Measurements from ENCODE around the gene GPR180. TPM values are rescaled to one million over a fixed set of nuclear protein-coding genes. Genes with fewer than 3 reads are reported as not detected.
A peak's percentile ranks its signal among the peaks of the same experiment; 100 is the strongest.

Gene GPR180
- polyA plus RNA-seq, 2 of the 4 experiments (the other 2 are of a cell fraction): 3.6 to 7.8 TPM

DNA sequence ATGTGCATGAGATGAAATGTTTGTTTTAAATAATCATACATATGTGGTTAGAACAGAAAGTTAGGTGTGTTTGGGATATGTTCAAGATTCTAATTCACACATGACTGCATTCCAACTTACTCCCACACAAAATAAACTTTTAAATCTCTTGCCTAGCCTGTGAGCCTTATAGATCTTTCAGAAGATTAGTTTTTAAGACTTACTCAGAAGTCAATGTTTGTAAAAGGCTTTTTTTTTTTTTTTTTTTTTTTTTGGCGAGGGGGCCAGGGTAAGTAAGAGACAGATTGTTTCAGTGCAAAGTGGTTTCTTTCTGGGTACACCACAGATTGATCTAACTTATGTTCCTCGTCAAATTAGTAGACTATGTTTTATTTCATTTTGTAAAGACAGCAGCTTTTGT, 39.1 kb downstream of the GPR180 start:
- Histone ChIP-seq H3K4me3 (no peak overlapping the region), H3K27ac (no peak overlapping the region), H3K4me1 (no peaks in the 10 kb centered on the region), H3K4me2 (no peak overlapping the region), H3K9me3 (no peaks in the 10 kb centered on the region)
- FAIRE-seq: no peak
- no peak for DNase-seq (ENCODE audit: low read depth in 1 of 2, low spot score in 1 of 2)
- TF ChIP-seq, protein P1, sequence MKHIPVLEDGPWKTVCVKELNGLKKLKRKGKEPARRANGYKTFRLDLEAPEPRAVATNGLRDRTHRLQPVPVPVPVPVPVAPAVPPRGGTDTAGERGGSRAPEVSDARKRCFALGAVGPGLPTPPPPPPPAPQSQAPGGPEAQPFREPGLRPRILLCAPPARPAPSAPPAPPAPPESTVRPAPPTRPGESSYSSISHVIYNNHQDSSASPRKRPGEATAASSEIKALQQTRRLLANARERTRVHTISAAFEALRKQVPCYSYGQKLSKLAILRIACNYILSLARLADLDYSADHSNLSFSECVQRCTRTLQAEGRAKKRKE (CRISPR knock-in tag; IDR thresholded peaks at IDR 0.05; ENCODE audit: low read depth): no peak
- TF ChIP-seq CBX2 (IDR thresholded peaks at IDR 0.05; ENCODE audit: borderline replicate concordance, low read depth): no peak
- no peak for TF ChIP-seq RAD21 (conservative IDR thresholded peaks at IDR 0.05 in 1 of 2, IDR thresholded peaks at IDR 0.05 in 1 of 2)
- TF ChIP-seq, protein P2, sequence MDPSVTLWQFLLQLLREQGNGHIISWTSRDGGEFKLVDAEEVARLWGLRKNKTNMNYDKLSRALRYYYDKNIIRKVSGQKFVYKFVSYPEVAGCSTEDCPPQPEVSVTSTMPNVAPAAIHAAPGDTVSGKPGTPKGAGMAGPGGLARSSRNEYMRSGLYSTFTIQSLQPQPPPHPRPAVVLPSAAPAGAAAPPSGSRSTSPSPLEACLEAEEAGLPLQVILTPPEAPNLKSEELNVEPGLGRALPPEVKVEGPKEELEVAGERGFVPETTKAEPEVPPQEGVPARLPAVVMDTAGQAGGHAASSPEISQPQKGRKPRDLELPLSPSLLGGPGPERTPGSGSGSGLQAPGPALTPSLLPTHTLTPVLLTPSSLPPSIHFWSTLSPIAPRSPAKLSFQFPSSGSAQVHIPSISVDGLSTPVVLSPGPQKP (IDR thresholded peaks at IDR 0.05; ENCODE audit: low read depth, low read length): no peak
- no peak for TF ChIP-seq ZSCAN20 (CRISPR knock-in tag; IDR thresholded peaks at IDR 0.05)
- no peak for TF ChIP-seq RARB (CRISPR knock-in tag; IDR thresholded peaks at IDR 0.05)
- TF ChIP-seq, protein P3, sequence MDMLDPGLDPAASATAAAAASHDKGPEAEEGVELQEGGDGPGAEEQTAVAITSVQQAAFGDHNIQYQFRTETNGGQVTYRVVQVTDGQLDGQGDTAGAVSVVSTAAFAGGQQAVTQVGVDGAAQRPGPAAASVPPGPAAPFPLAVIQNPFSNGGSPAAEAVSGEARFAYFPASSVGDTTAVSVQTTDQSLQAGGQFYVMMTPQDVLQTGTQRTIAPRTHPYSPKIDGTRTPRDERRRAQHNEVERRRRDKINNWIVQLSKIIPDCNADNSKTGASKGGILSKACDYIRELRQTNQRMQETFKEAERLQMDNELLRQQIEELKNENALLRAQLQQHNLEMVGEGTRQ (IDR thresholded peaks at IDR 0.05): no peak
- POLR2A ChIA-PET: no interaction called here
- 89% methylated on average over 1 of the region's 2 CpGs for WGBS (ENCODE audit: missing lambda C conversion rate)
- ATAC-seq: no peak
- CTCF ChIA-PET: interaction anchor here (0.6 kb wide), 1 partner anchor 325 kb away, joined by 5 read pairs; no protein-coding TSS in a partner anchor

DNA sequence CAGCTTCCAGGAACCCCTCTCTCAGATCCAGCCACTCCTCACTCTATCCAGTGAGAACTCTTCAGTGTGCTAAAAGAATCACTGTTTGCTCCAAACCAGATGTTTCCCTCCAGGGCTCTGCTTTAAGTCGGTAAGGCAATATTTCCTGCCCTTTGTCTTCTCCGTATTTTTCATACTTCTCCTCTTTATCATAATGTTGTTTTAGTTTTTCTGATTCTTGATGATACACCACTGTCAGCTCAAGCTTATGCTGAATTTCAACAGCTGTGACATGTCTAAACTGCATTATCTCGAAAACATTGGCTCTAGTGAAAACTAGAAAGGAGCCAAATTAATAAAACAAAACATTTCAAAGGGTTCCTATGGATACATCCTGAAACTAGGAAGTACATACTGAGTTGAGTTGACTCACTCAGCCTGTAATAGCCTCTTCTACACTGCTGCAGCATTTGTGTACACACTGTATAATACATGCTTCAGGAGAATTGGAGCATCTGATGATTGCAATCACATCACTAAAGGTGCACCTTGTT, 39.8 kb downstream of the GPR180 start:
- Histone ChIP-seq H3K4me2 (no peak overlapping the region), H3K4me3 (no peak overlapping the region), H3K9me3 (no peaks in the 10 kb centered on the region), H3K27ac (no peak overlapping the region), H3K4me1 (no peaks in the 10 kb centered on the region)
- POLR2A ChIA-PET: no interaction called here
- CTCF ChIA-PET: interaction anchor here (0.6 to 1.4 kb wide), 2 partner anchors 21 to 324 kb away, joined by 4 to 5 read pairs; no protein-coding TSS in a partner anchor
- DNase-seq (ENCODE audit: low read depth in 1 of 2, low spot score in 1 of 2): peak in 1 of 2 experiments; percentile 7
- 10% methylated on average over 3 of the region's 3 CpGs for WGBS (ENCODE audit: missing lambda C conversion rate)
- peak; percentile 68 to 83 for ATAC-seq
- no peak for FAIRE-seq
- TF ChIP-seq POLR2A (IDR thresholded peaks at IDR 0.05; ENCODE audit: low read length): no peak
- no peak for TF ChIP-seq FOSL2 (IDR thresholded peaks at IDR 0.05)
- no peak for TF ChIP-seq FOSL2 (CRISPR knock-in tag; IDR thresholded peaks at IDR 0.05)
- TF ChIP-seq, protein P4, sequence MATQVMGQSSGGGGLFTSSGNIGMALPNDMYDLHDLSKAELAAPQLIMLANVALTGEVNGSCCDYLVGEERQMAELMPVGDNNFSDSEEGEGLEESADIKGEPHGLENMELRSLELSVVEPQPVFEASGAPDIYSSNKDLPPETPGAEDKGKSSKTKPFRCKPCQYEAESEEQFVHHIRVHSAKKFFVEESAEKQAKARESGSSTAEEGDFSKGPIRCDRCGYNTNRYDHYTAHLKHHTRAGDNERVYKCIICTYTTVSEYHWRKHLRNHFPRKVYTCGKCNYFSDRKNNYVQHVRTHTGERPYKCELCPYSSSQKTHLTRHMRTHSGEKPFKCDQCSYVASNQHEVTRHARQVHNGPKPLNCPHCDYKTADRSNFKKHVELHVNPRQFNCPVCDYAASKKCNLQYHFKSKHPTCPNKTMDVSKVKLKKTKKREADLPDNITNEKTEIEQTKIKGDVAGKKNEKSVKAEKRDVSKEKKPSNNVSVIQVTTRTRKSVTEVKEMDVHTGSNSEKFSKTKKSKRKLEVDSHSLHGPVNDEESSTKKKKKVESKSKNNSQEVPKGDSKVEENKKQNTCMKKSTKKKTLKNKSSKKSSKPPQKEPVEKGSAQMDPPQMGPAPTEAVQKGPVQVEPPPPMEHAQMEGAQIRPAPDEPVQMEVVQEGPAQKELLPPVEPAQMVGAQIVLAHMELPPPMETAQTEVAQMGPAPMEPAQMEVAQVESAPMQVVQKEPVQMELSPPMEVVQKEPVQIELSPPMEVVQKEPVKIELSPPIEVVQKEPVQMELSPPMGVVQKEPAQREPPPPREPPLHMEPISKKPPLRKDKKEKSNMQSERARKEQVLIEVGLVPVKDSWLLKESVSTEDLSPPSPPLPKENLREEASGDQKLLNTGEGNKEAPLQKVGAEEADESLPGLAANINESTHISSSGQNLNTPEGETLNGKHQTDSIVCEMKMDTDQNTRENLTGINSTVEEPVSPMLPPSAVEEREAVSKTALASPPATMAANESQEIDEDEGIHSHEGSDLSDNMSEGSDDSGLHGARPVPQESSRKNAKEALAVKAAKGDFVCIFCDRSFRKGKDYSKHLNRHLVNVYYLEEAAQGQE (IDR thresholded peaks at IDR 0.05): no peak
- TF ChIP-seq, protein P3 (IDR thresholded peaks at IDR 0.05): no peak
- no peak for TF ChIP-seq RCOR1 (IDR thresholded peaks at IDR 0.05; ENCODE audit: low read depth, low read length)
- no peak for TF ChIP-seq TP53 (CRISPR knock-in tag; IDR thresholded peaks at IDR 0.05)
- no peak for TF ChIP-seq JUN (IDR thresholded peaks at IDR 0.05)
- no peak for TF ChIP-seq KDM5A (IDR thresholded peaks at IDR 0.05)
- no peak for TF ChIP-seq MAZ (IDR thresholded peaks at IDR 0.05; ENCODE audit: borderline replicate concordance, low read depth, low read length)
- no peak for TF ChIP-seq NPAS2 (CRISPR knock-in tag; IDR thresholded peaks at IDR 0.05; ENCODE audit: borderline replicate concordance)
- no peak for TF ChIP-seq EP300 (IDR thresholded peaks at IDR 0.05)
- TF ChIP-seq, protein P5, sequence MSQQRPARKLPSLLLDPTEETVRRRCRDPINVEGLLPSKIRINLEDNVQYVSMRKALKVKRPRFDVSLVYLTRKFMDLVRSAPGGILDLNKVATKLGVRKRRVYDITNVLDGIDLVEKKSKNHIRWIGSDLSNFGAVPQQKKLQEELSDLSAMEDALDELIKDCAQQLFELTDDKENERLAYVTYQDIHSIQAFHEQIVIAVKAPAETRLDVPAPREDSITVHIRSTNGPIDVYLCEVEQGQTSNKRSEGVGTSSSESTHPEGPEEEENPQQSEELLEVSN (IDR thresholded peaks at IDR 0.05; ENCODE audit: borderline replicate concordance, low read depth): no peak
- no peak for TF ChIP-seq TFCP2L1 (CRISPR knock-in tag; IDR thresholded peaks at IDR 0.05)
- no peak for TF ChIP-seq JUNB (IDR thresholded peaks at IDR 0.05)
- no peak for TF ChIP-seq EHMT2 (IDR thresholded peaks at IDR 0.05; ENCODE audit: low read depth)
- TF ChIP-seq CHD4 (IDR thresholded peaks at IDR 0.05; ENCODE audit: borderline replicate concordance): no peak
- TF ChIP-seq, protein P6, sequence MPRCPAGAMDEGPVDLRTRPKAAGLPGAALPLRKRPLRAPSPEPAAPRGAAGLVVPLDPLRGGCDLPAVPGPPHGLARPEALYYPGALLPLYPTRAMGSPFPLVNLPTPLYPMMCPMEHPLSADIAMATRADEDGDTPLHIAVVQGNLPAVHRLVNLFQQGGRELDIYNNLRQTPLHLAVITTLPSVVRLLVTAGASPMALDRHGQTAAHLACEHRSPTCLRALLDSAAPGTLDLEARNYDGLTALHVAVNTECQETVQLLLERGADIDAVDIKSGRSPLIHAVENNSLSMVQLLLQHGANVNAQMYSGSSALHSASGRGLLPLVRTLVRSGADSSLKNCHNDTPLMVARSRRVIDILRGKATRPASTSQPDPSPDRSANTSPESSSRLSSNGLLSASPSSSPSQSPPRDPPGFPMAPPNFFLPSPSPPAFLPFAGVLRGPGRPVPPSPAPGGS (IDR thresholded peaks at IDR 0.05): no peak
- TF ChIP-seq, protein P7, sequence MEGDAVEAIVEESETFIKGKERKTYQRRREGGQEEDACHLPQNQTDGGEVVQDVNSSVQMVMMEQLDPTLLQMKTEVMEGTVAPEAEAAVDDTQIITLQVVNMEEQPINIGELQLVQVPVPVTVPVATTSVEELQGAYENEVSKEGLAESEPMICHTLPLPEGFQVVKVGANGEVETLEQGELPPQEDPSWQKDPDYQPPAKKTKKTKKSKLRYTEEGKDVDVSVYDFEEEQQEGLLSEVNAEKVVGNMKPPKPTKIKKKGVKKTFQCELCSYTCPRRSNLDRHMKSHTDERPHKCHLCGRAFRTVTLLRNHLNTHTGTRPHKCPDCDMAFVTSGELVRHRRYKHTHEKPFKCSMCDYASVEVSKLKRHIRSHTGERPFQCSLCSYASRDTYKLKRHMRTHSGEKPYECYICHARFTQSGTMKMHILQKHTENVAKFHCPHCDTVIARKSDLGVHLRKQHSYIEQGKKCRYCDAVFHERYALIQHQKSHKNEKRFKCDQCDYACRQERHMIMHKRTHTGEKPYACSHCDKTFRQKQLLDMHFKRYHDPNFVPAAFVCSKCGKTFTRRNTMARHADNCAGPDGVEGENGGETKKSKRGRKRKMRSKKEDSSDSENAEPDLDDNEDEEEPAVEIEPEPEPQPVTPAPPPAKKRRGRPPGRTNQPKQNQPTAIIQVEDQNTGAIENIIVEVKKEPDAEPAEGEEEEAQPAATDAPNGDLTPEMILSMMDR (IDR thresholded peaks at IDR 0.05): no peak
- no peak for TF ChIP-seq RARB (CRISPR knock-in tag; IDR thresholded peaks at IDR 0.05)
